ENCODE data around the gene FSTL4. TPM values are rescaled to one million over a fixed set of nuclear protein-coding genes. Genes with fewer than 3 reads are reported as not detected.

Gene FSTL4
- total and polyA plus RNA-seq, 2 of the 4 experiments (the other 2 are of a cell fraction), result 0.18 TPM; not detected in 1

DNA sequence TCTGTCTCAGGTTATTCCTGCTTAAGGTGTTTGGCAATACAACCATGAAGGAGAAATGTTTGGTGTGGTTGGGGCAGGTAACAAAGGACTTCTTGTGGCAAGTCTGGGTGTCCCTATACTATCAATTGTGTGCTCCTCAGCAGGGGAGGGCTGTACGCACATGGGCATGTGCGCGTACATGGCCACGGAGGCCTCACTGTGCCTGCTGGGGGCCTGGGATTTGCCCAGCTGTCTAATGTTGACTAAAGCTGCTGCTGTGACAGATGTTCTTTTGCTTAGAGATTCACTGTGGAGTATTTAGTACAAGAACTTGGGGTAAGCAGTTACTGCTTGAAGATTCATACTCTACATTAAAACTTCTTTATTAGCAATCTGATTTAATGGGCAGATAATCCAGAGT is 463.0 kb downstream of the FSTL4 start:
- ChIA-PET CTCF (no interaction called here), POLR2A (ENCODE audit: unreplicated experiment) (no interaction called here)
- intact Hi-C loops (cut with micrococcal nuclease) (no loop called here), dilution Hi-C loops (cut with HindIII; ENCODE audit: low sequenced_read_pairs, unreplicated experiment) (no loop called here), in situ Hi-C loops (cut with MboI; ENCODE audit: low sequenced_read_pairs) (no loop called here)
- H3K4me1 ChIP-seq (ENCODE audit: control insufficient read depth, insufficient read depth, low read length), result no peaks in the 10 kb centered on the region
- no peak overlapping the region for H3K14ac ChIP-seq (replicated peaks; ENCODE audit: low read depth, low read length)
- H3K4me3 ChIP-seq (ENCODE audit: insufficient read depth, low read depth, low read length), result no peak overlapping the region
- H3K9ac ChIP-seq (ENCODE audit: low read depth, low read length), result no peak overlapping the region
- no peak overlapping the region for H3K4me2 ChIP-seq (ENCODE audit: low read depth, low read length)
- no peak overlapping the region for H3K56ac ChIP-seq (ENCODE audit: extremely low read depth, insufficient read depth, low read length)
- H3K79me1 ChIP-seq (ENCODE audit: low read depth in 1 of 2, low read length in 2 of 2), result no peaks in the 10 kb centered on the region
- H3K18ac ChIP-seq (ENCODE audit: low read depth, low read length), result no peak overlapping the region
- no peak overlapping the region for H2BK15ac ChIP-seq (ENCODE audit: low read depth, low read length)
- no peak overlapping the region for H3K23ac ChIP-seq (ENCODE audit: low read depth, low read length)
- ATAC-seq (ENCODE audit: low read depth), result no peak
- no peak overlapping the region for H2AK5ac ChIP-seq (ENCODE audit: low read depth, low read length)
- H3K27ac ChIP-seq (ENCODE audit: insufficient read depth, low read length), result no peak overlapping the region
- no peak overlapping the region for H2BK5ac ChIP-seq (ENCODE audit: low read depth, low read length, poor library complexity, severe bottlenecking)
- H2BK20ac ChIP-seq (ENCODE audit: low read depth, low read length), result no peak overlapping the region
- H3K9me3 ChIP-seq (ENCODE audit: control insufficient read depth, insufficient read depth, low read length), result no peaks in the 10 kb centered on the region
- no peaks in the 10 kb centered on the region for H3K9me1 ChIP-seq (ENCODE audit: insufficient read depth, low read length)
- H2BK120ac ChIP-seq (ENCODE audit: low read depth, low read length), result no peak overlapping the region
- no peak overlapping the region for H2AFZ ChIP-seq (replicated peaks; ENCODE audit: low read length, poor library complexity)
- no peak overlapping the region for H4K5ac ChIP-seq (ENCODE audit: low read depth, low read length)
- no CpG with 5 or more reads among the region's 4 CpGs for WGBS, 2 experiments (ENCODE audit: extremely low coverage in 2 of 2, insufficient read length in 1 of 2)
- H4K8ac ChIP-seq (ENCODE audit: low read depth in 2 of 2, low read length in 2 of 2), result no peak overlapping the region
- H3K4ac ChIP-seq (ENCODE audit: low read depth, low read length), result no peak overlapping the region
- no peaks in the 10 kb centered on the region for H3K36me3 ChIP-seq (ENCODE audit: control insufficient read depth, insufficient read depth, low read length)
- H4K20me1 ChIP-seq (ENCODE audit: insufficient read depth, low read length), result no peaks in the 10 kb centered on the region
- no peak overlapping the region for H2AK9ac ChIP-seq (replicated peaks; ENCODE audit: low read depth, low read length, poor library complexity)
- BruUV-seq (replicated peaks), result no TSS peak
- no peak for DNase-seq
- H4K91ac ChIP-seq (ENCODE audit: insufficient read depth, low read depth, low read length), result no peak overlapping the region
- peaks cover 4% of the 10 kb centered on the region for H3K27me3 ChIP-seq (ENCODE audit: control insufficient read depth, insufficient read depth, low read length)
- TF ChIP-seq CEBPB (IDR thresholded peaks at IDR 0.05; ENCODE audit: low read depth, low read length) (no peak), CTCF (conservative IDR thresholded peaks at IDR 0.05; ENCODE audit: low read depth, low read length) (no peak), NFE2L2 (IDR thresholded peaks at IDR 0.05; ENCODE audit: low read depth, low read length) (no peak), SMC3 (IDR thresholded peaks at IDR 0.05; ENCODE audit: low read depth, low read length) (no peak), POLR2A (IDR thresholded peaks at IDR 0.05; ENCODE audit: low read depth, low read length) (no peak)

All from IMR-90 (cell line).